ENCODE data around the gene PDZRN4.

PDZRN4 gene

GRCh38 chr12:41467591-41468325 lies 279.6 kb downstream of the PDZRN4 start:
- DNase-seq (ENCODE audit: low read depth), result no peak
- H3K4me3 ChIP-seq (ENCODE audit: low read length), result no peak overlapping the region
- TF ChIP-seq CTCF (IDR thresholded peaks at IDR 0.05; ENCODE audit: insufficient read depth, low read depth, low read length, missing control alignments), result no peak

- H3K4me3 ChIP-seq (ENCODE audit: low read length), result no peak overlapping the region
- TF ChIP-seq CTCF (IDR thresholded peaks at IDR 0.05; ENCODE audit: insufficient read depth, low read depth, low read length, missing control alignments), result no peak
- DNase-seq (ENCODE audit: low read depth), result no peak
These were observed 280.2 kb downstream of the PDZRN4 start for GRCh38 chr12:41468341-41468740.

GRCh38 chr12:41468756-41469155 lies 280.6 kb downstream of the PDZRN4 start:
- no peak for TF ChIP-seq CTCF (IDR thresholded peaks at IDR 0.05; ENCODE audit: insufficient read depth, low read depth, low read length, missing control alignments)
- no peak for DNase-seq (ENCODE audit: low read depth)
- H3K4me3 ChIP-seq (ENCODE audit: low read length), result no peak overlapping the region

- H3K4me3 ChIP-seq (ENCODE audit: low read length), result no peak overlapping the region
- TF ChIP-seq CTCF (IDR thresholded peaks at IDR 0.05; ENCODE audit: insufficient read depth, low read depth, low read length, missing control alignments), result no peak
- no peak for DNase-seq (ENCODE audit: low read depth)
These were observed 285.3 kb downstream of the PDZRN4 start for GRCh38 chr12:41473441-41473840.

GRCh38 chr12:41474001-41474400 lies 285.9 kb downstream of the PDZRN4 start:
- TF ChIP-seq CTCF (IDR thresholded peaks at IDR 0.05; ENCODE audit: insufficient read depth, low read depth, low read length, missing control alignments), result no peak
- no peak overlapping the region for H3K4me3 ChIP-seq (ENCODE audit: low read length)
- no peak for DNase-seq (ENCODE audit: low read depth)

GRCh38 chr12:41476499-41477439 lies 288.6 kb downstream of the PDZRN4 start:
- DNase-seq (ENCODE audit: low read depth), result no peak
- no peak for TF ChIP-seq CTCF (IDR thresholded peaks at IDR 0.05; ENCODE audit: insufficient read depth, low read depth, low read length, missing control alignments)
- H3K4me3 ChIP-seq (ENCODE audit: low read length), result no peak overlapping the region

All from epithelial cell of esophagus (primary cell).